ENCODE measurements around the gene HRNR.

The HRNR gene

GRCh38 chr1:152188673-152189591 is 35.1 kb downstream of the HRNR start:
- peak; percentile 29 for DNase-seq (ENCODE audit: low spot score)

- DNase-seq (ENCODE audit: low spot score) = no peak
Measured at GRCh38 chr1:152186556-152187285, 37.3 kb downstream of the HRNR start.

- peak; percentile 42 for DNase-seq (ENCODE audit: low spot score)
Measured at GRCh38 chr1:152185544-152186391, 38.2 kb downstream of the HRNR start.

- no peak for DNase-seq (ENCODE audit: low spot score)
Measured at GRCh38 chr1:152182944-152183361, 41.0 kb downstream of the HRNR start.

- DNase-seq (ENCODE audit: low spot score) = no peak
Measured at GRCh38 chr1:152182431-152182830, 41.6 kb downstream of the HRNR start.

GRCh38 chr1:152179566-152179965 is 44.4 kb downstream of the HRNR start:
- no peak for DNase-seq (ENCODE audit: low spot score)

- DNase-seq (ENCODE audit: low spot score) = no peak
Measured at GRCh38 chr1:152170287-152170905, 53.6 kb downstream of the HRNR start.

- no peak for DNase-seq (ENCODE audit: low spot score)
Measured at GRCh38 chr1:152169366-152170025, 54.5 kb downstream of the HRNR start.

- DNase-seq (ENCODE audit: low spot score) = no peak
Measured at GRCh38 chr1:152168535-152168868, 55.5 kb downstream of the HRNR start.

- no peak for DNase-seq (ENCODE audit: low spot score)
Measured at GRCh38 chr1:152167835-152168534, 56.0 kb downstream of the HRNR start.

GRCh38 chr1:152166966-152167365 is 57.0 kb downstream of the HRNR start:
- DNase-seq (ENCODE audit: low spot score) = no peak

- DNase-seq (ENCODE audit: low spot score) = no peak
Measured at GRCh38 chr1:152165286-152166077, 58.5 kb downstream of the HRNR start.

- DNase-seq (ENCODE audit: low spot score) = no peak
Measured at GRCh38 chr1:152164517-152165136, 59.4 kb downstream of the HRNR start.

- DNase-seq (ENCODE audit: low spot score) = no peak
Measured at GRCh38 chr1:152162792-152163463, 61.1 kb downstream of the HRNR start.

Measured in iPS-NIHi11 (cell line).